Gastrocnemius medialis (tissue), 4 donors: ENCODE data around the gene COA5.

Experiments used
- CTCF ChIP-seq, 5 experiments: fragments of 450-650 bp in 3 of 5; fragments of 200-600 bp in 2 of 5; sonication (generic) in 2 of 5; IDR thresholded peaks in 4 of 5; conservative IDR thresholded peaks in 1 of 5; 1 replicate in 4 of 5; 2 replicates in 1 of 5; pipeline ENCODE4 v1.5.1; 2016 to 2019; ENCODE audit warnings: antibody characterized with exemption in 5 of 5, mild to moderate bottlenecking in 3 of 5, moderate library complexity in 3 of 5
- POLR2A ChIP-seq, 2 donors: fragments of 450-650 bp; IDR thresholded peaks; one replicate each; pipeline ENCODE4 v1.6.1; 2017; ENCODE audit warnings: antibody characterized with exemption in 2 of 2, mild to moderate bottlenecking in 2 of 2, moderate library complexity in 2 of 2

- TF ChIP-seq CTCF (IDR thresholded peaks at IDR 0.05 in 4 of 5, conservative IDR thresholded peaks at IDR 0.05 in 1 of 5) (no peak), POLR2A (IDR thresholded peaks at IDR 0.05) (no peak)
Measured at GRCh38 chr2:98583816-98584618, 24.3 kb downstream of the COA5 start.
